Endothelial cell of umbilical vein (primary cell): ENCODE data around the gene STAT4. TPM values are rescaled to one million over a fixed set of nuclear protein-coding genes. Genes with fewer than 3 reads are reported as not detected.

Experiments
- BruUV-seq: library from RNA; stranded (reverse); fragments of 400-500 nt; replicated peaks from 2 replicates; lab custom pipeline; 2021; lab: Mats Ljungman, UMichigan
- CTCF ChIA-PET: fragments of 300-600, 350-600 bp; sonication (Branson Sonifier 250); formaldehyde crosslinking; loops from one replicate; lab custom pipeline; 2021; ENCODE audit warnings: antibody characterized with exemption, inconsistent platforms; lab: Charles Lee
- POLR2A ChIA-PET: fragments of 300-600, 350-600 bp; sonication (Branson Sonifier 250); formaldehyde crosslinking; loops from one replicate; lab custom pipeline; 2021; ENCODE audit warnings: antibody characterized with exemption, inconsistent platforms; lab: Charles Lee
- DNase-seq: peaks from one replicate; pipeline ENCODE4 v3.0.0-alpha.2; 2011; ENCODE audit warnings: low read depth, low spot score
- FAIRE-seq: peaks from 2 replicates; lab custom pipeline; 2011; peaks lifted over from hg19 to GRCh38; lab: Jason Lieb, UNC
- H2AFZ ChIP-seq: 2 replicates; pipeline ENCODE4 v1.6.0; 2012; ENCODE audit warnings: low read depth, low read length, control low read depth, inconsistent platforms
- H3K27ac ChIP-seq: 2 replicates; pipeline ENCODE4 v1.5.1; 2011; ENCODE audit warnings: low read depth, mild to moderate bottlenecking, control low read depth, low read length, moderate library complexity; ENCODE audit not compliant: insufficient read depth
- H3K27me3 ChIP-seq, 2 experiments: 2 replicates each; pipeline versions ENCODE4 v1.6.0 to v1.6.1; 2011; ENCODE audit warnings: low read length in 2 of 2, mixed read lengths in 1 of 2; ENCODE audit not compliant: control insufficient read depth in 2 of 2, insufficient read depth in 2 of 2
- H3K36me3 ChIP-seq, 2 experiments: 2 replicates in 1 of 2; 3 replicates in 1 of 2; pipeline ENCODE4 v1.5.1; 2011; ENCODE audit warnings: low read length in 2 of 2, mild to moderate bottlenecking in 1 of 2, moderate library complexity in 1 of 2; ENCODE audit not compliant: control insufficient read depth in 2 of 2, insufficient read depth in 2 of 2; ENCODE audit errors: extremely low read depth in 1 of 2
- H3K4me1 ChIP-seq: 3 replicates; pipeline ENCODE4 v1.5.1; 2011; ENCODE audit warnings: mild to moderate bottlenecking, low read length; ENCODE audit not compliant: control insufficient read depth, insufficient read depth; ENCODE audit errors: extremely low read depth
- H3K4me2 ChIP-seq: 2 replicates; pipeline ENCODE4 v1.6.1; 2011; ENCODE audit warnings: low read length, control low read depth, mixed read lengths; ENCODE audit not compliant: insufficient read depth
- H3K4me3 ChIP-seq, 3 experiments: fragments of 200-600 bp in 1 of 3; sonication (generic), shearing (Covaris generic) in 1 of 3; replicated peaks in 1 of 3; 2 replicates each; pipeline ENCODE4 v1.5.1; 2011 to 2016; ENCODE audit warnings: control low read depth in 3 of 3, low read length in 3 of 3, mild to moderate bottlenecking in 2 of 3, inconsistent platforms in 1 of 3, low read depth in 1 of 3, moderate library complexity in 1 of 3; ENCODE audit not compliant: insufficient read depth in 1 of 3
- H3K79me2 ChIP-seq: 2 replicates; pipeline ENCODE4 v1.6.0; 2012; ENCODE audit warnings: low read length, inconsistent platforms; ENCODE audit not compliant: control insufficient read depth, insufficient read depth
- H3K9ac ChIP-seq: replicated peaks from 2 replicates; pipeline ENCODE3; 2011; ENCODE audit warnings: low read length, control low read depth; ENCODE audit not compliant: insufficient read depth; ENCODE audit errors: extremely low read depth
- H3K9me1 ChIP-seq: replicated peaks from 3 replicates; pipeline ENCODE4 v1.6.0; 2011; ENCODE audit warnings: mild to moderate bottlenecking, low read length; ENCODE audit not compliant: control insufficient read depth, insufficient read depth; ENCODE audit errors: extremely low read depth
- H3K9me3 ChIP-seq: replicated peaks from 2 replicates; pipeline ENCODE4 v1.5.1; 2012; ENCODE audit warnings: low read length, inconsistent platforms; ENCODE audit not compliant: control insufficient read depth, insufficient read depth
- H4K20me1 ChIP-seq: replicated peaks from 2 replicates; pipeline ENCODE3; 2011; ENCODE audit warnings: mild to moderate bottlenecking, low read length; ENCODE audit not compliant: control insufficient read depth, insufficient read depth; ENCODE audit errors: extremely low read depth
- EZH2 ChIP-seq: IDR thresholded peaks from 2 replicates; pipeline ENCODE4 v1.6.1; 2012; ENCODE audit warnings: borderline replicate concordance, low read depth, mild to moderate bottlenecking, moderate library complexity, low read length, inconsistent platforms; ENCODE audit not compliant: severe bottlenecking
- FOS ChIP-seq: IDR thresholded peaks from 2 replicates; pipeline ENCODE4 v1.6.1; 2011; ENCODE audit warnings: mild to moderate bottlenecking, low read length, moderate library complexity, borderline replicate concordance; ENCODE audit not compliant: insufficient read depth
- GATA2 ChIP-seq: IDR thresholded peaks from 2 replicates; pipeline ENCODE4 v1.7.0; 2011; ENCODE audit warnings: low read depth, mild to moderate bottlenecking, moderate library complexity, mixed read lengths, low read length; ENCODE audit not compliant: insufficient read length, insufficient read depth
- JUN ChIP-seq: IDR thresholded peaks from 2 replicates; pipeline ENCODE4 v1.6.1; 2011; ENCODE audit warnings: borderline replicate concordance, low read depth; ENCODE audit not compliant: insufficient read length, insufficient read depth
- MAX ChIP-seq: IDR thresholded peaks from 2 replicates; pipeline ENCODE4 v1.6.1; 2011; ENCODE audit not compliant: insufficient read depth, insufficient read length
- MYC ChIP-seq: IDR thresholded peaks from one replicate; pipeline ENCODE4 v1.6.1; 2011; ENCODE audit warnings: mild to moderate bottlenecking, low read depth, low read length
- POLR2AphosphoS5 ChIP-seq: IDR thresholded peaks from 2 replicates; pipeline ENCODE4 v1.6.1; 2012; ENCODE audit warnings: low read depth, mild to moderate bottlenecking, control low read depth, low read length, moderate library complexity; ENCODE audit not compliant: insufficient read depth
- dilution Hi-C: fragments of 300-500 bp; cut with MboI; formaldehyde crosslinking; loops from one replicate; pipeline ENCODE4 v1.15.0; 2019; ENCODE audit warnings: low sequenced_read_pairs; ENCODE audit not compliant: extremely low pct_ligation_motif_present
- intact Hi-C: fragments of 100-400 bp; cut with micrococcal nuclease; formaldehyde crosslinking; loops from one replicate; pipeline ENCODE4 v1.10.0; 2022
- polyA plus RNA-seq, 4 experiments: library from polyadenylated mRNA; depleted of rRNA in 3 of 4; stranded (reverse) in 3 of 4; unstranded in 1 of 4; fragments of >200 nt; gene quantifications; 2 replicates each; pipeline versions ENCODE4 v1.2.1 to v1.2.3, GENCODE V29; 2011 to 2012; ENCODE audit warnings: missing spikeins in 1 of 4
- total RNA-seq: library from RNA; stranded (reverse); gene quantifications from 2 replicates; pipeline ENCODE4 v1.2.3, GENCODE V29; 2021
- TF ChIP-seq, protein P1 (sequence below), 2 donors: IDR thresholded peaks; 1 replicate in 1 of 2; 2 replicates in 1 of 2; pipeline ENCODE4 v1.5.1; 2011; ENCODE audit warnings: low read length in 2 of 2, mild to moderate bottlenecking in 2 of 2, moderate library complexity in 2 of 2, control low read depth in 1 of 2, inconsistent platforms in 1 of 2, low read depth in 1 of 2; ENCODE audit not compliant: insufficient read depth in 1 of 2; ENCODE audit errors: extremely low read depth in 1 of 2

STAT4 gene
- total and polyA plus RNA-seq, 2 donors (not counting 3 experiments of a cell fraction or from before 2014, with no cell fraction given) = 0.46 to 1.2 TPM

- TF ChIP-seq FOS = no peak
- TF ChIP-seq EZH2 = no peak
- TF ChIP-seq, protein P1, sequence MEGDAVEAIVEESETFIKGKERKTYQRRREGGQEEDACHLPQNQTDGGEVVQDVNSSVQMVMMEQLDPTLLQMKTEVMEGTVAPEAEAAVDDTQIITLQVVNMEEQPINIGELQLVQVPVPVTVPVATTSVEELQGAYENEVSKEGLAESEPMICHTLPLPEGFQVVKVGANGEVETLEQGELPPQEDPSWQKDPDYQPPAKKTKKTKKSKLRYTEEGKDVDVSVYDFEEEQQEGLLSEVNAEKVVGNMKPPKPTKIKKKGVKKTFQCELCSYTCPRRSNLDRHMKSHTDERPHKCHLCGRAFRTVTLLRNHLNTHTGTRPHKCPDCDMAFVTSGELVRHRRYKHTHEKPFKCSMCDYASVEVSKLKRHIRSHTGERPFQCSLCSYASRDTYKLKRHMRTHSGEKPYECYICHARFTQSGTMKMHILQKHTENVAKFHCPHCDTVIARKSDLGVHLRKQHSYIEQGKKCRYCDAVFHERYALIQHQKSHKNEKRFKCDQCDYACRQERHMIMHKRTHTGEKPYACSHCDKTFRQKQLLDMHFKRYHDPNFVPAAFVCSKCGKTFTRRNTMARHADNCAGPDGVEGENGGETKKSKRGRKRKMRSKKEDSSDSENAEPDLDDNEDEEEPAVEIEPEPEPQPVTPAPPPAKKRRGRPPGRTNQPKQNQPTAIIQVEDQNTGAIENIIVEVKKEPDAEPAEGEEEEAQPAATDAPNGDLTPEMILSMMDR (IDR thresholded peaks at IDR 0.05; ENCODE audit: extremely low read depth in 1 of 2, insufficient read depth in 1 of 2, low read depth in 1 of 2, low read length in 2 of 2) = no peak
- TF ChIP-seq JUN = no peak
- TF ChIP-seq GATA2 = no peak
- TF ChIP-seq MAX = no peak
- no peak for TF ChIP-seq MYC
- TF ChIP-seq POLR2AphosphoS5 = no peak
- ChIA-PET POLR2A (no interaction called here), CTCF (interaction anchor here (0.9 to 1.3 kb wide), 3 partner anchors 13 to 67 kb away, joined by 3 to 4 read pairs (median 3); no protein-coding TSS in a partner anchor)
- Histone ChIP-seq H3K36me3 (peaks cover 2 to 3% of the 10 kb centered on the region in 2 experiments), H3K4me3 (peak overlapping the region; percentile 50 to 94 (median 78)), H2AFZ (peak overlapping the region; percentile 68), H3K27me3 (no peaks in the 10 kb centered on the region), H3K79me2 (peaks cover 21% of the 10 kb centered on the region), H3K9ac (peak overlapping the region; percentile 74), H3K9me3 (no peaks in the 10 kb centered on the region), H3K27ac (peak overlapping the region; percentile 36), H4K20me1 (no peaks in the 10 kb centered on the region), H3K4me2 (peak overlapping the region; percentile 90), H3K9me1 (no peaks in the 10 kb centered on the region), H3K4me1 (peaks cover 16% of the 10 kb centered on the region)
- FAIRE-seq (no peak), DNase-seq (no peak)
- dilution Hi-C loops = no loop called here
- intact Hi-C loops = loop anchor here (1.0 to 5.0 kb wide), 3 partner anchors 8 to 66 kb away; no protein-coding TSS in a partner anchor
- no TSS peak for BruUV-seq
Measured at GRCh38 chr2:191012845-191013681, 137.7 kb downstream of the STAT4 start.
